ENCODE data around the gene TJP1.

Gene TJP1

DNA sequence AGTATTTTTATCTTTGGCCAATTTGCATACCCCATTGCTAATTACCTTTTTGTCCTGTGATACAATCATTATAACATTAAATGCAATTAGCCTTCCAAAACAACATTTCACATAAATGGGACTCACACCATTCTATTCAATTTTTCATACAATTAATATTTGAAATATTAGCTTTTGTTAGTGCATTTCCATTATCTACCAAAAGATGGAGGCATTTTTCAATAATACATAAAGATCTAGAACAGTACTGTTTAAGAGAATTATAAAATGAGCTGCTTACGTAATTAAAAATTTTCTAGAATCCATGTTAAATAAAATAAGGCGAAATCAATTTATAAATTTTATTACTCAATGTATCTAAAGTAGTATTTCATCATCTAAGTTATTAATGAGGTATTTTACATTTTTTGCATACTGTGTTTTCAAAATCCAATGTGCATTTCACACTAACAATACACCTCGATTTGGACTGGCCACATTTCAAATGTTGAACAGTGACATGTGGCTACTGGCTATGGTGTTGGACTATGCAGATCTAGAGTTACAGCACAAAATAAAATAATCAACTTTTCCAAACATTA is 74.3 kb downstream of the TJP1 start:
- no peak overlapping the region for H3K4me3 ChIP-seq (ENCODE audit: low read length)
- TF ChIP-seq, protein P1, sequence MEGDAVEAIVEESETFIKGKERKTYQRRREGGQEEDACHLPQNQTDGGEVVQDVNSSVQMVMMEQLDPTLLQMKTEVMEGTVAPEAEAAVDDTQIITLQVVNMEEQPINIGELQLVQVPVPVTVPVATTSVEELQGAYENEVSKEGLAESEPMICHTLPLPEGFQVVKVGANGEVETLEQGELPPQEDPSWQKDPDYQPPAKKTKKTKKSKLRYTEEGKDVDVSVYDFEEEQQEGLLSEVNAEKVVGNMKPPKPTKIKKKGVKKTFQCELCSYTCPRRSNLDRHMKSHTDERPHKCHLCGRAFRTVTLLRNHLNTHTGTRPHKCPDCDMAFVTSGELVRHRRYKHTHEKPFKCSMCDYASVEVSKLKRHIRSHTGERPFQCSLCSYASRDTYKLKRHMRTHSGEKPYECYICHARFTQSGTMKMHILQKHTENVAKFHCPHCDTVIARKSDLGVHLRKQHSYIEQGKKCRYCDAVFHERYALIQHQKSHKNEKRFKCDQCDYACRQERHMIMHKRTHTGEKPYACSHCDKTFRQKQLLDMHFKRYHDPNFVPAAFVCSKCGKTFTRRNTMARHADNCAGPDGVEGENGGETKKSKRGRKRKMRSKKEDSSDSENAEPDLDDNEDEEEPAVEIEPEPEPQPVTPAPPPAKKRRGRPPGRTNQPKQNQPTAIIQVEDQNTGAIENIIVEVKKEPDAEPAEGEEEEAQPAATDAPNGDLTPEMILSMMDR (IDR thresholded peaks at IDR 0.05; ENCODE audit: insufficient read depth, low read depth, low read length, missing control alignments), result peak; percentile 11
- DNase-seq (ENCODE audit: low read depth), result no peak

DNA sequence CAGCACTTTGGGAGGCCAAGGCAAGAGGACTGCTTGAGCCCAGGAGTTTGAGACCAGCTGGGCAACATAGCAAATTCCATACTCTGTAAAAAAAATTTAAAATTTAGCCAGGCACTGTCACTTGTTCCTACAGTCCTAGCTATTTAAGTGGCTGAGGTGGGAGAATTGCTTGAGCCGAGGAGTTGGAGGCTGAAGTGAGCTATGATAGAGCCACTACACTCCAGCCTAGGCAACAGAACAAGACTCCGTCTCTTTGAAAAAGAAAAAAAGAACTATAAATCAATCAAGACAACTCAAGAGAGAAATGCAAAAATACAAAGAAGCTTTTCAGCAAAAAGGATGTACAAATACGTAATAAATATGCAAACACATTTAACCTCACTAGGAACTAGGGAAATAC is 78.8 kb downstream of the TJP1 start:
- TF ChIP-seq, protein P1 (IDR thresholded peaks at IDR 0.05; ENCODE audit: insufficient read depth, low read depth, low read length, missing control alignments), result no peak
- no peak overlapping the region for H3K4me3 ChIP-seq (ENCODE audit: low read length)
- no peak for DNase-seq (ENCODE audit: low read depth)

DNA sequence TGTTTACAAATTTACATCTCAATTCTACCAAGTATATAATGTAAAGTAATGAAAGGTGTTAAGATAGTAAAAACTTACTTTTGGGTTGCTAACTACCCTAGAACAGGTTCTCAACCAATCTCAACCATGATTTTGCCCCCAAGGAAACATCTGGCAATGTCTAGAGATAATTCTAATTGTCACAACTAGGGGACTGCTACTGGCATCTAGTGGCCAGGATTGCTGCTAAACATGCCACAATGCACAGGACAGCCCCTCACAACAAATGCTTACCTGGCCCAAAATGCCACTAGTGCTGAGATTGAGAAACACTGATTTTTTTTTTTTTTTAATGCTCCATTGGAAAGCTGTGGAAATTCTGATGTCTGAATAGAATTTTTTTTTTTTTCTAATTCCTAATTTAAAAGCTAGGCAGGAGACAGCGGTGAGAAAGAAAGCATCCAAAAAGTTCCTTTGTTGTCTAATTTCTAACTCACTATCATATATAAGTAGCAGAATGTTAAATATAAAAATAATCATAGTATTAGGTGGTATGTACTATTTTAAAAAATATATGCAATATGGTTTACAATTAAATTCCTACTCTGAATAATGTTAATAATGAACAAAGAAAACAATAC is 81.5 kb downstream of the TJP1 start:
- TF ChIP-seq, protein P1 (IDR thresholded peaks at IDR 0.05; ENCODE audit: insufficient read depth, low read depth, low read length, missing control alignments), result no peak
- no peak for DNase-seq (ENCODE audit: low read depth)

DNA sequence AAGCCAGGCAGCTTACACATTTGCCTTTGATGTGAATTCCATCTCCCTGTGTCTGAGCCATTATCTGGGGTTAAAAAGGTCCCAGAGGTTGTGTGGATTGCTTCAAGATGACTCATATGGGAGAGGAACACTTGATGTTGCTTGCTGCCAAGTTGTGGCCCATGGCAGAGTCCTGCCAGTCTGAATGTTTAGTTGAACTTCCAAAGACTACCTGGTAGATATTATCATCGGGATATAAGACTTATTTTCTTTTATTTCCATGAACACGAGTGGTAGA is 85.6 kb downstream of the TJP1 start:
- H3K4me3 ChIP-seq (ENCODE audit: low read length), result no peak overlapping the region
- TF ChIP-seq, protein P1 (IDR thresholded peaks at IDR 0.05; ENCODE audit: insufficient read depth, low read depth, low read length, missing control alignments), result no peak
- DNase-seq (ENCODE audit: low read depth), result peak; percentile 68

More for the DNA sequence above, 81.5 kb downstream of the TJP1 start:
- no peak overlapping the region for H3K4me3 ChIP-seq (ENCODE audit: low read length)

DNA sequence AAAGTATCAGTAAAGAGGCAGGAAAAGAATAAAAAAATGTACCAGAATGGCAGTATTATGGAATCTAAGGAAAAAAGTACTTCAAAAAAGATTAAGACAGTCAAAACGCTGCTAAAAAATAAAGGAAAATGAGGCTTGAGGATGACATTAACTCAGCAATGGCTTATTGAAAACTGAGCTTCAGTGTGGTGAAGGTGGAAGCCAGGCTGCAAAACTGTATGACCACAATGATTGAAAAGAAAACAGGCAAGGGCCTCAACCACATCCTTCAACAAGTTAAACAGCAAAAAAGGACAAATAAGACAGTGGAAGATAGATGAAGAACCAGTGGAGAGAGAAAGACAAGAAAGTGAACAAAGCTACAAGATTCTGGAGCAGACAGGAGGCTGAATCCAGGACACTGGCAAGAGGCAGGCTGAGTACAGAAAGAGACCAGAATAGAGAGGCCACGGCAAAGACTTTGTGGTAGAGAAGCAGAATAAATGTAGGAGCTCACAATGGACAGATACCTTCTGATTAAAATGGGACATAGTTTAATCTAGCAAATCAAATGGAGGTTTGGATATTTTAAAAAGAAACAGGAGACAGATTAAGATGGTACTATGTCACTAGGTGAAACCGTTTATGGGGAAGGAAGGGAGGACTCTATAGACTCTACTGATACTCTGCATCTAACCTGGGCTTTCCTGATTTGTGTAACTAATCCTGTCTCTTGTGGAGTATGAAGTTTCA is 86.1 kb downstream of the TJP1 start:
- TF ChIP-seq, protein P1 (IDR thresholded peaks at IDR 0.05; ENCODE audit: insufficient read depth, low read depth, low read length, missing control alignments), result no peak
- no peak for DNase-seq (ENCODE audit: low read depth)
- no peak overlapping the region for H3K4me3 ChIP-seq (ENCODE audit: low read length)

DNA sequence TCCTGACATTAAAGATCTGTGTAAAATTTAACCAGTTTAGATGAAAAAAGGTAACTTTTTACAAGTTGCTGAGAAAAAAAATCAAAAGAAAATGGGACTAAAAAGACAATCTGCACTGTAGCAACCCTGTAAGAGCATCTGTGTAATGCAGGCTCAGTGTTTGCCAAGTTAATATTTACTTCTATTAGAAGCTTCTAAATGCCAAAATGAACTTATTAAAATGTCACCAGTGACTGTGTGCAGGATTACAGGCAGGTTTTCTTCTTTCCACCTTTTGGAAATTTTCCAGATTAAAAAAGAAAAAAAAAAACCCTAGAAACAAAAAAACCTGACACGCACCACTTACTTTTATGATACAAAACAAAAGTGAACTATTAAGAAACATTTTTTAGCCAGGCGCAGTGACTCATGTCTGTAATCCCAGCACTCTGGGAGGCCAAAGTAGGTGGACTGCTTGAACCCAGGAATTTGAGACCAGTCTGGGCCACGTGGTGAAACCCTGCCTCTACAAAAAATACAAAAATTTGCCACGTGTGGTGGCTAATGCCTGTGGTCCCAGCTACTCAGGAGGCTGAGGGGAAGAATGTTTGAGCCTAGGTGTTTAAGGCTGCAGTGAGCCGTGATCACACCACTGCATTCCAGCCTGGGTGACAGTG is 87.2 kb downstream of the TJP1 start:
- H3K4me3 ChIP-seq (ENCODE audit: low read length), result no peak overlapping the region
- peak; percentile 62 for DNase-seq (ENCODE audit: low read depth)
- TF ChIP-seq, protein P1 (IDR thresholded peaks at IDR 0.05; ENCODE audit: insufficient read depth, low read depth, low read length, missing control alignments), result no peak
